Uterus (tissue), 2 donors: ENCODE results near the gene KRT75.

Experiments
- POLR2A ChIP-seq, 2 donors: fragments of 450-650 bp; IDR thresholded peaks; one replicate each; pipeline ENCODE4 v1.6.1; 2016; ENCODE audit warnings: antibody characterized with exemption in 2 of 2, mild to moderate bottlenecking in 1 of 2, moderate library complexity in 1 of 2
- TF ChIP-seq, protein P1 (sequence below), 4 experiments: fragments of 200-600 bp in 2 of 4; fragments of 450-650 bp in 2 of 4; sonication (generic) in 2 of 4; IDR thresholded peaks; one replicate each; pipeline ENCODE4 v1.5.1; 2016 to 2019; ENCODE audit warnings: antibody characterized with exemption in 4 of 4, mild to moderate bottlenecking in 2 of 4, moderate library complexity in 1 of 4

GRCh38 chr12:52418576-52419110 is 15.5 kb downstream of the KRT75 start:
- TF ChIP-seq, protein P1, sequence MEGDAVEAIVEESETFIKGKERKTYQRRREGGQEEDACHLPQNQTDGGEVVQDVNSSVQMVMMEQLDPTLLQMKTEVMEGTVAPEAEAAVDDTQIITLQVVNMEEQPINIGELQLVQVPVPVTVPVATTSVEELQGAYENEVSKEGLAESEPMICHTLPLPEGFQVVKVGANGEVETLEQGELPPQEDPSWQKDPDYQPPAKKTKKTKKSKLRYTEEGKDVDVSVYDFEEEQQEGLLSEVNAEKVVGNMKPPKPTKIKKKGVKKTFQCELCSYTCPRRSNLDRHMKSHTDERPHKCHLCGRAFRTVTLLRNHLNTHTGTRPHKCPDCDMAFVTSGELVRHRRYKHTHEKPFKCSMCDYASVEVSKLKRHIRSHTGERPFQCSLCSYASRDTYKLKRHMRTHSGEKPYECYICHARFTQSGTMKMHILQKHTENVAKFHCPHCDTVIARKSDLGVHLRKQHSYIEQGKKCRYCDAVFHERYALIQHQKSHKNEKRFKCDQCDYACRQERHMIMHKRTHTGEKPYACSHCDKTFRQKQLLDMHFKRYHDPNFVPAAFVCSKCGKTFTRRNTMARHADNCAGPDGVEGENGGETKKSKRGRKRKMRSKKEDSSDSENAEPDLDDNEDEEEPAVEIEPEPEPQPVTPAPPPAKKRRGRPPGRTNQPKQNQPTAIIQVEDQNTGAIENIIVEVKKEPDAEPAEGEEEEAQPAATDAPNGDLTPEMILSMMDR (IDR thresholded peaks at IDR 0.05) = no peak
- no peak for TF ChIP-seq POLR2A (IDR thresholded peaks at IDR 0.05)
